ENCODE measurements around the gene NMRK2.

- no peak for TF ChIP-seq CTCF (conservative IDR thresholded peaks at IDR 0.05 in 1 of 2, IDR thresholded peaks at IDR 0.05 in 1 of 2; ENCODE audit: extremely low read depth in 1 of 2, insufficient read depth in 1 of 2, low read depth in 1 of 2, low read length in 2 of 2)
- TF ChIP-seq EZH2 (IDR thresholded peaks at IDR 0.05; ENCODE audit: borderline replicate concordance, low read length), result no peak
Measured at GRCh38 chr19:3899531-3900294, 33.2 kb upstream of the NMRK2 start.
